NCI-H1417 treated with DMSO at 0.1 percent for 48 hours (cell line): Measurements from ENCODE around the gene DUSP28.

Source experiments
- DNase-seq: peaks from one replicate; lab custom pipeline; 2025; lab: John Stamatoyannopoulos, UW

Gene DUSP28

GRCh38 chr2:240601061-240601830, 41.1 kb downstream of the DUSP28 start:
- no peak for DNase-seq

GRCh38 chr2:240601831-240602160, 41.6 kb downstream of the DUSP28 start:
- no peak for DNase-seq

GRCh38 chr2:240602266-240603050, 42.3 kb downstream of the DUSP28 start:
- DNase-seq, result no peak

- no peak for DNase-seq
These were observed 43.1 kb downstream of the DUSP28 start for GRCh38 chr2:240603081-240603835.

- DNase-seq, result no peak
These were observed 43.7 kb downstream of the DUSP28 start for GRCh38 chr2:240603846-240604245.

GRCh38 chr2:240604291-240604938, 44.3 kb downstream of the DUSP28 start:
- DNase-seq, result no peak

- DNase-seq, result no peak
These were observed 45.0 kb downstream of the DUSP28 start for GRCh38 chr2:240604939-240605716.

GRCh38 chr2:240605867-240606743, 45.9 kb downstream of the DUSP28 start:
- no peak for DNase-seq

GRCh38 chr2:240611601-240612210, 51.5 kb downstream of the DUSP28 start:
- DNase-seq, result no peak
